Measurements from ENCODE around the gene SUMF1.
A peak's percentile ranks its signal among the peaks of the same experiment; 100 is the strongest.

SUMF1 gene

GRCh38 chr3:4396542-4396941 is 70.5 kb downstream of the SUMF1 start:
- no peak for DNase-seq
- intact Hi-C loops (cut with DNase I) = no loop called here

GRCh38 chr3:4396006-4396405 is 71.1 kb downstream of the SUMF1 start:
- DNase-seq = no peak
- intact Hi-C loops (cut with DNase I) = no loop called here

- DNase-seq = no peak
- intact Hi-C loops (cut with DNase I) = no loop called here
These were observed 71.6 kb downstream of the SUMF1 start for GRCh38 chr3:4395448-4395847.

GRCh38 chr3:4394567-4394966 is 72.5 kb downstream of the SUMF1 start:
- intact Hi-C loops (cut with DNase I) = no loop called here
- DNase-seq = no peak

GRCh38 chr3:4394048-4394447 is 73.0 kb downstream of the SUMF1 start:
- intact Hi-C loops (cut with DNase I) = no loop called here
- no peak for DNase-seq

- intact Hi-C loops (cut with DNase I) = no loop called here
- no peak for DNase-seq
These were observed 74.1 kb downstream of the SUMF1 start for GRCh38 chr3:4392992-4393391.

GRCh38 chr3:4387210-4388204 is 79.6 kb downstream of the SUMF1 start:
- intact Hi-C loops (cut with DNase I) = no loop called here

GRCh38 chr3:4385201-4385600 is 81.9 kb downstream of the SUMF1 start:
- no peak for DNase-seq
- intact Hi-C loops (cut with DNase I) = no loop called here

More at GRCh38 chr3:4387210-4388204, 79.6 kb downstream of the SUMF1 start:
- no peak for DNase-seq

- intact Hi-C loops (cut with DNase I) = no loop called here
- no peak for DNase-seq
These were observed 87.1 kb downstream of the SUMF1 start for GRCh38 chr3:4380013-4380412.

- intact Hi-C loops (cut with DNase I) = no loop called here
- DNase-seq = no peak
These were observed 90.6 kb downstream of the SUMF1 start for GRCh38 chr3:4376499-4376898.

GRCh38 chr3:4375911-4376310 is 91.2 kb downstream of the SUMF1 start:
- intact Hi-C loops (cut with DNase I) = no loop called here
- no peak for DNase-seq

- no peak for DNase-seq
- intact Hi-C loops (cut with DNase I) = no loop called here
These were observed 93.4 kb downstream of the SUMF1 start for GRCh38 chr3:4373669-4374068.

GRCh38 chr3:4362523-4362922 is 104.5 kb downstream of the SUMF1 start:
- DNase-seq = no peak

GRCh38 chr3:4360817-4361216 is 106.3 kb downstream of the SUMF1 start:
- intact Hi-C loops (cut with DNase I) = no loop called here
- no peak for DNase-seq

More at GRCh38 chr3:4362523-4362922, 104.5 kb downstream of the SUMF1 start:
- intact Hi-C loops (cut with DNase I) = no loop called here

- DNase-seq = no peak
- intact Hi-C loops (cut with DNase I) = no loop called here
These were observed 107.1 kb downstream of the SUMF1 start for GRCh38 chr3:4359805-4360502.

- intact Hi-C loops (cut with DNase I) = no loop called here
- no peak for DNase-seq
These were observed 108.8 kb downstream of the SUMF1 start for GRCh38 chr3:4358273-4358672.

- intact Hi-C loops (cut with DNase I) = no loop called here
- DNase-seq = no peak
These were observed 110.3 kb downstream of the SUMF1 start for GRCh38 chr3:4356546-4357410.

- no peak for DNase-seq
- intact Hi-C loops (cut with DNase I) = no loop called here
These were observed 110.9 kb downstream of the SUMF1 start for GRCh38 chr3:4356220-4356540.

- intact Hi-C loops (cut with DNase I) = no loop called here
- DNase-seq = peak in 5 of 10 donors; percentile 9 to 65 (median 34)
These were observed 111.5 kb downstream of the SUMF1 start for GRCh38 chr3:4355401-4356219.

- no peak for DNase-seq
- intact Hi-C loops (cut with DNase I) = loop anchor here (1.0 kb wide), 1 partner anchor 281 kb away; no protein-coding TSS in a partner anchor
These were observed 115.2 kb downstream of the SUMF1 start for GRCh38 chr3:4351872-4352271.
